RPMI8226 (cell line): ENCODE results near the gene TPBGL.
A peak's percentile ranks its signal among the peaks of the same experiment; 100 is the strongest.
"Not testable (repeated sequence)": the region's sequence is repeated elsewhere in the genome, so short reads cannot be mapped to it uniquely, and the experiment has no call there.

Experiments used
- DNase-seq: peaks from one replicate; pipeline ENCODE4 v3.0.0-alpha.2; 2015

Gene TPBGL

DNA sequence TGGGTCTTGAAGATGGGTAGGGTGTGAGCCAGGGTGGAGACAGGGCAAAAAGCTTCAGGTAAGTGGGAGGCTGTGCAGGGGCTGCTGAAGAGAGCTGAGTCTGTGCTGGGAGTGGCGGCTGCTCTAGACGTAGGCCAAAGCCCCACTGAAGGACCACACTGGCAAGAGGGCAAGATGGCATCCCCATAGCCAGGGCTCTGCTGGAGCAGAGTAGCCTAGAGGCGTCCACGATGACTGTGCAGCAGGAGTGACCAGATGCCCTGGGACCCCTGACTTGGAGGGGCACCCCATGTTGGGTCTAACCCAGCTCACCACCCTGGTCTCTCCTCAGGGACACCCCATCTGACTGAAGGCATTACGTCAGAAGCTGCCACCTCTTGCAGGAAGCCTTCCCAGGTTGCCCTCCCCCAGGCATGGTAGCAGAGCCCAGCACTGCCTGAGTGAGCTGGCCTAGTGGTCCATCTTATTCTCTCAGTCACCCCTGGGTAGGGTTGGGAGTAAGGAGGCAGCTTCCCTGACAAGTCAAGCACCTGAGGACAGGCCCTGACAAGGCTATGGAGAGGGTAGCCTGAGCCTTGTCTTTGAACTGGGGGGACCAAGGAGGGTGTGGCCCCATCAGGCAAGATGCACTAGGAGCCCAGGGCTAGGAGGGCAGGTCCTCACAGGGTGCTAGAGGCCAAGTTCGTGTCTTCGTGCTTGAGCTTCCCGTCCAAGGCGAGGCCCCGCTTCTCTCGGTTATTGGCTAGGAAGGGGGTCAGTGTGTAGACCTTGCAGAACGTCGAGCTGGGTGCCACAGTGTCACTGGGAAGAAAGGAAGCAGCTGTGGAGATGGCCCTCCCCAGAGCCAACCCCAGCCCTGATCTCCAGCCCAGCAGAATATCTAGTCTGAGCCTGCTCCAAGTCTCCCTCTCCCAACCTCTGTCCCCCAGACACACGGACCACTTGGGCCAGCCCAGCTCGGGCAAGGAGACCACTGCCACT lies 33.1 kb downstream of the TPBGL start:
- DNase-seq, result no peak

DNA sequence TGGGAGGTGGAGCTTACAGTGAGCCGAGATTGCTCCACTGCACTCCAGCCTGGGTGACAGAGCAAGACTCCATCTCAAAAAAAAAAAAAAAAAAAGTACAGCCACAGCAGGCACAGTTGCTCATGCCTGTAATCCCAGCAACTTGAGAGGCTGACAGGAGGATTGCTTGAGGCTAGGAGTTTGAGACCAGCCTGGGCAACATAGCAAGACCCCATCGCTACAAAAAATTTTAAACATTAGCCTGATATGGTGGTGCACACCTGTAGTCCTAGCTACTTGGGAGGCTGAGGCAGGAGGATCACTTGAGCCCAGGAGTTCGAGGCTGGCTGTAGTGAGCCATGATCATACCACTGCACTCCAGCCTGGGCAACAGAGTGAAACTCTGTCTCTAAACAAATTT lies 34.1 kb downstream of the TPBGL start:
- DNase-seq, result not testable (repeated sequence)

DNA sequence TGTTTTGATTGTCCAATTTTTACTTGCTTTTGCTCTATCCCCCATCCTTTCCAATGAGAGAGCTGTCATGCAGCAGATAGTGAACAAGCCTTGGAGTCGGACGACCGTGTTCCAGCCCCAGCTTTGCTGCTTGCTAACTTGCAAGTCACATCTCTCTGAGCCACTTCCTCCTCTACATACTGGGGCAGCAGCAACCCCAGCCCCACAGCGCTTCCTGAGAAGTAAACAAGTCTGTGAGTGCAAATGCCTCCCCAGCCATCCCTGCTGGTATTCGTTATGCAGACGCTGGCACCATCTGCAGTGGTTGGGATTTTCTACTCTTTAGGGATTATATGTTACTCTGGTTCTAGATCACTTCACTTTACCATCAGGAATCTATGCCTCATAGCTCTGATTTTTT lies 35.0 kb downstream of the TPBGL start:
- DNase-seq, result peak; percentile 67

DNA sequence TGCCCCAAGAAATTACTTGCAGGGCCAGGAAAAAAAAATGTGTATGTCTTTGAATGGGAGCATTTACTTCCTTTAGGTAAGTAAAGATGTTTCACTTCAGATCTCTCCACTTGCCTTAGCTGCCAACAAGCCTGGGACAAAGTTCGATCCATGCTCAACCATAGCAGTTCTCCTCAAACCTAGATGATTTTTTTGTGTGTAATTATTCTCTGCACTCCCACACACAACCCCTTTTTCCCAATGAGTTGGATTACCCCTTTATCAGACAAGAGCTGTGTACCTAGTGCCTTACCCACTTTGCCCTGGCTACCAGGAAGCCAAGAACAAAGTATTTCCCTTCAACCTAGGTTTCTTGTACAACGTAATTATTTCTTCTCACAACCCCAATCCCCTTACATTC lies 35.6 kb downstream of the TPBGL start:
- no peak for DNase-seq

DNA sequence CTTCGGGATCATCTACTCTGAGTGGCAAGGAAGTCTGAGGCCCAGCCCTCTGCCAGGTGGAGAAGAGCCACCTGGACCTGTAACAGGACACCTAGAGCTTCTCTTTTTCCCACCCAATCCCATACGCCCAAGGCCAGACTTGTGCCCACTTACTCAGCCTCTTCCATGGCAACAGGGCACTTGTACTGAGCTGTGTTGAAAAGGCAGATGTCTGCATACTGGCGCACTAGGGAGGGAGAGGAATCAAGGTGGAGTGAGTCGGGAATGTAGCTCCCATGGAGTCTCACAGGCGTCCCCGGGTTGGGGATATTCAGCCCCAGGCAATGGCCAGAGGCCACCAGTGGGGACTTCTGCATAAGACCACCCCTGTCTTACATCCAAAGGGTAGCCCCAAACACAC lies 36.1 kb downstream of the TPBGL start:
- DNase-seq, result no peak

DNA sequence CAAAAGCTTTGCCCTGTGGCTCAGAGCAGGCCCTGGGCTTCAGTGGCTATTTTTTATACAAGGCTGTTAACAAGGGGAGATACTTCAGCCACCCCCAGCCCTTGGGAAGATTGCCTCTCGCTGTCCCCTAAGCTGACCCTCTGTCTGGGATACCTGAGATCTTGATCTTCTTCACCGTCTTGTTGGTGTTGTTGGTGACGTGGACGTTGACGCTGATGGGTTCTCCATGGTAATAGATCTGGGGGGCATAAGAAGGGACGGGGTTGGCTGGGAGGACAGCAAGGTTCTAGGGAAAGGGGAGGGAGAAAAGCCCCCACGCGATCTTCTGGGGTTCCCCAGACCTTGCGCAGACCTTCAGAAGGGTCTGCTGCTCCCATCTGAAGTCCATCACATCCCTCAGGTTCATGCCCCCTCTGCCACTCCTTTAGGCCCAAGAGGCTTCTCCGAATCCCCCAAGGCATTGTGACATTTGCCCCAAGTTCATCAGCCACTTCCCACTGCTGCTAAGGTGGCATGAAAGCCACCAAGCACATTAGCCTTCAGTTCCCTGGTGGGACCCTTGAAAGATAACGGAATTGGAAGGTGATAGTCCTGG lies 36.7 kb downstream of the TPBGL start:
- DNase-seq, result no peak

DNA sequence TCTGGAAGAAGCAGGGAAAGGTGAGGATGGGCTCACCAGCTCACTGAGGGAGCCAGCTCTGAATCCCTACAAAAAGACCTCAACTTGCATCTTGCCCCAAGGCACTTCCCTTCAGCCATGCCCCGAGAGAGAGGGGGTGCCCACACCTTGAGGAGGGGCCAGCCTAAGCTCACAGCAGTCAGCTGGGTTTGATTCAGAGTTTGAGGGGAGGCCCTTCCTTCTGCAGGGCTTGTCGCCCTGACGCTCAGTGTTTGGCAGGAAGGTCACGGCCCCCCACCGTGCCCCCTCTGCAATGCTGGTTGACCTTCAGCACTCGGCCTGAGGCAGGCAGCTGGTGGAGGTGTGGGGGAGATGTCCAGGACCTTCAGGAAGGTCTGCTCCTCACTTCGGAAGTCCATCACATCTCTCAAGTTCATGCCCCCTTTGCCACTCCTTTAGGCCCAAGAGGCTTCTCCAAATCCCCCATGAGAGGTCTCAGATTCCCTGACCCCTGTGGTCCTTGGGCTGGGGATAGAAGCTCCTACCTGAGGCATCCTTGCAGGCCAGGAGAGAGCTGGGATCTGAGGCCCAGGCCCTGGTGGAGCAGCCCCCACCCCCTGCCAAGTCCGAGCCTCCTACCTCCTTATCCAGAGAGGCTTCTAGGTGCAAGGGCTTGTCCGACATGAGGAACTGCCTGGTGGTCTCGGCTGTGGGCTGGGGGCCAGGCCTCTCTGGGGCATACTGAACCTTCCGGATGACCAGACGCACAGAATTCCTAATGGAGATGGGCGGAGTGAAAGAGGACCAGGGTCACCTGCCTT lies 37.6 kb downstream of the TPBGL start:
- no peak for DNase-seq

DNA sequence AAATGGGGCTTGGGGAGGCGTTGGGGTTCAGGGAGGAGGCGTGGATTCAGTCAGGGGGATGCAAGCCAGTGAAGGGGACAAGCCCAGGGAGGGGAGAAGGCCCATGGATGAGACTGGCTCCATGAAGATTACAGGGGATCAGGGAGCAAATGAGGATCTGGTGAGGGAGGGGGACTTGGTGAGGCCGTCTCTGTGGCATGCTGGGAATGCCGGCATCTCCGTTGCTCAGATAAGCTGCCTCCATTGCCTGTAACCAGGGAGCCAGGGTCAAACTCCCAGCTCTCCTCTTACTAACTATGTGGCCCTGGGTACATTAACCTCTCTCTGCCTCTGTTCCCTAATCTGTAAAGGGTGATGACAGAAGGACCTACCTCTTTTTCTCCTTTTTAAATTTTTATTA lies 38.7 kb downstream of the TPBGL start:
- no peak for DNase-seq

DNA sequence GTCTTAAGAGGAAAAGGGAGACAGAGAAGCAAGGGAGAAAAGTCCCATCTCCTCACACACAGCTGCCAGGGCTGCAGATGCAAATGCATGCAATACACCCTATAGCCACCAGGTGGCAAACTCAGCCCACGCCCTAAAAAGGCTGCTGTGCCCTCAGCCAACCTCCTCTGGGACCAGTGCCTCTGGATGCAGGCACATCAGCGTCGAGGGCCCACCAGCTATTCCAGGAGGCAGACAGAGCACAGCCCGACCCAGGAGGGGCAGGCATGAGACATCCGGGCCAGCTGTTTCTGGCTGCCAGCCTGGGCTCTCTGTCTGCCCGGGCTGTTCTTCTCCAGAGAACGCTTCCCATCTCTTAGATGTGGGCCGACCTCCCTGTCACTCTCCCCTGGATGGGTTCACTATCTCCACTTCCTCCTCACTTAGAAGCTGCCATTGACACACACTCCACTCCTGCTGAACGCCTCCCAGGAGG lies 39.7 kb downstream of the TPBGL start:
- DNase-seq, result peak; percentile 81

DNA sequence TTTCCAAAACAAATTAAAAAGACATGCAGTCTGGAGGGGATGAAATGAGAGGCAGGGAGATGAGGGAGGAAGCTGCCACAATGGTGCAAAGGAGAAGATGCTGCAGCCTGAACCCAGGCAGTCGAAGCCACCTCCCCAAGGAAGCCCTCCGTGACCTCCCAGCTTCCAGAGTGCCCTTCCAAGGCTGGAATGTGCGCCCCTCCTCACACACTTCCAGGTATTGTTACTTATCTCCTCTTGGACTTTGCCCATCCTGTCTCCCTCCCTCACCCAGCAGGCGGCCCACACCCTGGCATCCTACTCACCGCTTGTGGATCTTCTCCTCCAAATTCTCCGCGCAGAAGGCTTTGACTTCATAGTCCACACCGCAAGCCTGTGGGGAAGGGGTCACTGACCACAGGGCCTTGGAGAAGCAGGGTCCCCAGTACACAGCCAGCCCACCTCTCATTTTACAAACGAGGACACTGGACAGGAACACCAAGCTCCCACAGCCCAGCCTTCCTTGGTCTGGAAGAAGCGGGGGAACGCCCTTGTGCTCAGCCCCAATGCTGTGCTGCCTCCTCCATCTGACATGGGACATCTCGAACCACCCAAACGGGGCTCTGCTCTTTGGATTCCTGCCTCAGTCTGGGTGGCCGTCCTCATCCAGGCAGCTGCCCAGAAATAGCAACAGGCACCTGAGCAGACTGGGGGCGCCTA lies 40.3 kb downstream of the TPBGL start:
- DNase-seq, result no peak

DNA sequence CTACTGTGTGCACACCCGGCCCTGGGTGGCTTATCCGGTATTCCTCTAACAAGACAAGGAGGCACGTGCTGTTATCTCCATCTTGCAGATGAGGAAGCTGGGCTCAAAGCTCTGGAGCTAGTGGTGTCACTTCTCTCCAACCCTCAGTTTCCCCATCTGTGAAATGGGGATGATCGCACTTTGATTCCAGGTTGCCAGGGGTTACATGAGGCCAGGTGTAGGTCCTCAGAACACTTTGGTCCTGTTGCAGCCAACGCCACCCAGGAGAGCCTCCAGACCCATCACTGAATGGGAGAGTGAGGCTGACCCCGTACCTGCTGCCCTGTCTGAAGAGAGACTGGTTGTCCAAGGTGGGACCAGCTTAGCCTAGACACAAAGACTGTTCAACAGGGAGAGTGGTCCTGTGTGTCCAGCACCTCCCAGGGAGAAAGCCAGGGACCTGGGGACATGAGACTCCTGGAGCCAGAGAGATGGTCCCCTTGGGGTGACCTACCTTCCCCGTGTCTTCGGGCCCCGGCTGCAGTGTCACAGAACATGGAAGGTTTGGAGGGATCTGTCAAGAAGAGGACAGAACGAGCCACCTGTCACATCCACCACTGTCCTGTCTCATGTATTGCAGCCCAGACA lies 41.0 kb downstream of the TPBGL start:
- DNase-seq, result no peak

DNA sequence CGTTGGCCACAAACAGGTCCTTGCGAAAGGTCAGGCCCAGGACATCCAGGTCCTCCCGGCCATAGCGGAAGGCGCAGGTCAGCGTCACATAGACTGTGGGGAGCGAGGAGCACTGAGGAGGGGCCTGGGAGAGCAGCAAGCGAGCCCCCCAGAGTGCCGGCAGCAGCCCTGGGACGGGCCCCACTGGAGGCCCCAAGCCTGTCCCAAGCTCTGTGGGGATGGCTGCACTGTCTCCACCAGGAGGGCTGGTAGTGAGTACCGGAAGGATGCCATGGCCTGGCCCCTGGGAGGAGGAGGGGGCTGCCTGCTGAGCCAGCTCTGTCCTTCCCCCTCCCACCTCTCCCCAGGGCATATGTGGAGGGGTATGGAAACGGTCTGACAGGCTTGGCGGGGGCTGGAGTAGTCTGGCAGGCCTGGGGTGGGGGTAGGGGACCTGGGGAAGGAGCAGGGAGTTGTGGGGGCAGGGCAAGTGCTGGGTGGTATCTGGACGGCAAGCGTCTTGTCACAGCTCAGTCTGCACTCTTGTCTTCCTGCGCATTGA lies 42.9 kb downstream of the TPBGL start:
- no peak for DNase-seq

DNA sequence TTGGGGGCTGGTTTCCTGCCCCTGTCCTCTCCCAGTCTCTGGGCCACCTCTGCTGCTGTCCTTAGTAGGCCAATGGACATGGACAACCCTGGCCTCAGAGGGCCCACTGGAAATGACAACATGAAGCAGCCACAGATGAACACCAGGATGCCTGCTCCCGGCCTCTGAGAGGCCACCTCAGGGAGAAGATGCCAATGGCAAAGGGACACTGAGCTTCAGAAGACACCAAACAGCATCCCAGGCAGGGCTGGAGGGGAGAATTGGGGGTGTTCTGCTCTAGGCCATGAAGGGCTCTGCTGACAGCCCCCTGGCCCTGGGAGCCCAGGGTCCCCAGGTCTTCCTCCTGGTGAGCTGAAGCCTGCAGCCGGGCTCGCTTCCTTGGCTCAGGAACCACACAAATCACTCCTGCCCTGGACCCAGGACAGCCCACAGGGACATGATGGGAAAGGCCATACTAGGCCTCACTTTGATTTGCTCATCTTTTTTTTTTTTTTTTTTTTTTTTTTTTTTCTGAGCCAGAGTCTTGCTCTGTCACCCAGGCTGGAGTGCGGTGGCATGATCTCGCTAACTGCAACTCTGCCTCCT lies 45.3 kb downstream of the TPBGL start:
- no peak for DNase-seq

DNA sequence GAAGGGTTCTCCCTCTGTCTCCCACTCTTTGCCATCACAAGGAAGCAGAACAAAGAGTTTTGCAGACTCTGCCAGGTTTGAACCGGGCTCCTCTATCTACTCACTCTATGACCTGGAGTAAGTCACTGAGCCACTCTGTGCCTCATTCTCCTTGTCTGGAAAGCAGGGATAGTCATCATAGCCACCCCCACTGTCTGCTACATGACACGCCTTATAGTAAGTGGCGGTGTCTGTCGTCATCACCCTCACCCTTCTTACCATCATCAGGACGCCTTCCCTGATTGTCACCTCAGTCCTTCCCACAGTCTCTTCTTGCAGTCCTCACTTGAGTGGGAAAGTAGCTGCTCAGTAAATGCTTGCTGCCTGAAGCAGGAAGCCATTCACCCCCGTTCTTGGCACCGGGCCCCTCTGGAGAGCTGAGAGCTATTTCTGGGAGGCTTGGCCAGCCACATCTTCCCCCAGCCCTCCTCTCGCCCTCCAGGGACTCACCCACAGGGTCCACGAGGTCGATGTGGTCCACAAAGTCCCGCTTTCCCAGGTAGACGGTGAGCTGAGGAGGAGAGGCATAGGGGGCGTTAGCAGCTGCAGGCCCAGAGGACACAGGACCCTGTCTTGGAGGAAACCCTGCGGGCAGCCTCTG lies 46.4 kb downstream of the TPBGL start:
- no peak for DNase-seq

DNA sequence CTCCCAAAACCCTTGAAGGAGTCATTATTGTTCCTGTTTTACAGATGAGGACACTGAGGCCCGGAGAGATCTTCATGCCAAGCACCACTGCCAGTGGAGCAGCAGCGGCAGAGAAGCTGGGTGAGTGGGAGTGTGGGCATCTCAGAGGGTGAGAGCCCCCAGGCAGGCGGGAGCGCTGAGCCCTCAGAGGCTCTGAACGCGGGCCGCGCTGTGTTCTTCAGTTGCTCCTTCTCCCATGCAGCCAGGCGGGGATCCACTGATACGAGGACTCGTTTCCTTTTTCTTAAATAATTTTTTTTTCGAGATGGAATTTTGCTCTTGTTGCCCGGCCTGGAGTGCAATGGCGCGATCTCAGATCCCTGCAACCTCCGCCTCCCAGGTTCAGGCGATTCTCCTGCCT lies 47.0 kb downstream of the TPBGL start:
- DNase-seq, result no peak

DNA sequence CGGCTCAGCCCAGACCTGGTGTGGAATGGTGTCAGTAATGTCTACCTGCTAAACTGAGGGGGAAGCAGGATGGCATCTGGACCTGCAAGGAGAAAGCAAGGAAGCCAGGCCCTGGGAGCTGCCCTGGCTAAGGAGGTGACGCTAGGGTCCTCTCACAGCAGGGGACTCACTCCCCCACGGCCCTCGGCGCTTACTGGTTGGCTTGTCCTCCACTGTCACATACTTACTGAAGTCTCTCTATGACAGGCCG lies 48.9 kb downstream of the TPBGL start:
- DNase-seq, result no peak

DNA sequence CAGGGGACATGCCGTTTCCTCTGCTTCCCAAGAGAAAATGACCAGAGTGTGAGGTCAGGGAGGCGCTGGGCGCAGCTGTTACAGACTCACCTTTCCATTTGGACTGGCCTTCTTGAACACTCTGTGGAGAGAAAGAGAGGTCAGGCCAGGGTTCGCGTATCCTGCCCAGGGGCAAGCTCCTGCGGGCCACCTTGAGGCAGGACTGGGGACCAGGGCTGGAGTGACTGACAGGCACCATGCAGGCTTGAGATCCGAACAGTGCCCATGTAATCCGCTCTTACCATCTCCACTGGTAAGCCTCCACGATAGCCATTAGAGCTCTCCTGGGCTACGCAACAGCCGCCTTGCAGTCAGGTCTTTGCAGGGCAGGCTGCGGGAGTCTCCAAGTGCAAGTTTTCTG lies 49.3 kb downstream of the TPBGL start:
- no peak for DNase-seq

DNA sequence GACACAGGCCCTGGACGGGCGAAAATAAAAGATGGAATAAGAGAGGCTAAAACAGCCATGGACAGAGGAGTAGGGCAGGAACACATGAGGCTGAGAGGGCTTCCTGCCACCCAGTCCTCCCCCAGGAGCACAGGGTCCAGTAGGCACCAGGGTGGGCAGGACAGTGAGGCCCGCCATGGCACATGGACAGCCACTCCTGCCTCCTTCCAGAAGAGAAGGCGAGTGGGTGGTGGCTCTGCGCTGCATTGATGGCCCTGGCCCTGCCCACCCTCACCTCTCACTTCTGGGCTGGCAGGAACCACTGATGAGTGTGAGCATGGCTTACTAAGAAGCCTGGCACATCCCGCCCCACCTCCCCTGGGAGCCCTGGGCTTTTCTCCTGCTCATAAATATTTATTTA lies 51.2 kb downstream of the TPBGL start:
- no peak for DNase-seq

DNA sequence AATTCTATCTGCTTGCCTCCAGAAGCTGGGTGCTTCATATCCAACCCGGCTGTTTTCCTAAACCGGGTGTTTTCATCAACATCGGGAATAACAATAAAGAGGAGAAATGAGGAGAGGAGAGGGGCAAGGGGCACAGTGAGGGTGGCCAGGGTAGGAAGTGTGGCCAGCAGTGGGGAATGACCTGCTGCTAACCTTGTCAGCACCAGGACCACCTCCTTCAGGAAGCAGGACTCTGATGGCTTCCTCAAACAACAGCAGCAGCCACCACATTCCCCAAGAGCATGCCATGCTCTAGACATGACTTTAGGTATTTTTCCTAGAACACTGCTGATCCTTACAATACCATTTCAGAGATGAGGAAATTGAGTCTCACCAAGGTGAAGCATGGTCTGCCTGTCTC lies 52.4 kb downstream of the TPBGL start:
- DNase-seq, result no peak
